Mononuclear cell (primary cell): ENCODE measurements around the gene DNAH8. TPM values are rescaled to one million over a fixed set of nuclear protein-coding genes. Genes with fewer than 3 reads are reported as not detected.

ENCODE experiments used
- H3K27me3 ChIP-seq: 2 replicates; pipeline ENCODE4 v1.6.0; 2011; ENCODE audit warnings: low read length, control low read depth; ENCODE audit not compliant: insufficient read depth
- H3K4me1 ChIP-seq: 2 replicates; pipeline ENCODE4 v1.5.1; 2011; ENCODE audit warnings: mild to moderate bottlenecking, low read length, control low read depth; ENCODE audit not compliant: insufficient read depth
- H3K4me3 ChIP-seq: 2 replicates; pipeline ENCODE4 v1.5.1; 2011; ENCODE audit warnings: mild to moderate bottlenecking, low read length, moderate library complexity
- H3K9me3 ChIP-seq: 2 replicates; pipeline ENCODE4 v1.5.1; 2011; ENCODE audit warnings: low read depth, mild to moderate bottlenecking, control low read depth, low read length
- total RNA-seq: library from RNA; depleted of rRNA; stranded (reverse); fragments of >200 nt; gene quantifications from one replicate; pipeline ENCODE4 v1.2.3, GENCODE V29; 2012

The DNAH8 gene
- total RNA-seq, 1 donor: 0.10 TPM

DNA sequence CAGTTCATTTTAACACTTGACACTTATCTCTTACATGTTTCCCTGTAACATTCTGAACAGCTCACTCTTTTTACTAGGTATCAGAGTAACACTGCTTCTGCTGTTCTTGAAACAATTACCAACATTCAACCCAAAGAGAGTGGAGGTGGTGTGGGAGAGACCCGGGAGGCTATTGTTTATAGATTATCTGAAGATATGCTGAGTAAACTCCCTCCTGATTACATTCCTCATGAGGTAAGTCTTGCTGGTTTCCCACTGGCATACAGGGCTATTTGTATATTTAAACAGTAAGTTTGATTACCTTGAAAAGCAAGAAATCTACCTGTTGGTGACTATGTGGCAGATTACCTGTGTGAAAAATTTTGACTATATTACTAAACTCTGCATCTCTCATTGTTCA is 293.6 kb downstream of the DNAH8 start:
- Histone ChIP-seq H3K9me3 (no peaks in the 10 kb centered on the region), H3K4me3 (no peak overlapping the region), H3K4me1 (no peaks in the 10 kb centered on the region), H3K27me3 (peaks cover 33% of the 10 kb centered on the region)

DNA sequence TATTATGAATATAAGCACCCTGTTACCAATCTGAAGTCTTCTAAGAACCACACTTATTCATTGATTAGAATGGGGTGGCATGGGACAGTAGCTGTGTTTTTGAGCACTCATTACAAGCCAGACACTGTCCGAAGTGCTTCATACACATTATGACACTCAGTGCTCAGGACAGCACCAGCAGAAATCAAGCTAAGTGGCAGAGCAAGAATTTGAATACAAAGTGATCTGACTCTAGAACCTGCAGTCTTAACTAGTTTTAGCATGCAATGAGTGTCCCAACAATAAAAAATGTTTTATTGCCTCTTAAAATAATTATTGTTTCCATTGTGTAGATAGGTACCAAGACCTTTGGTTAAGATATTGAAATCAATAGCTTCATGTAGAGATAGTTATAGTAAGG is 294.4 kb downstream of the DNAH8 start:
- Histone ChIP-seq H3K4me1 (no peaks in the 10 kb centered on the region), H3K27me3 (peaks cover 30% of the 10 kb centered on the region), H3K9me3 (no peaks in the 10 kb centered on the region), H3K4me3 (no peak overlapping the region)

DNA sequence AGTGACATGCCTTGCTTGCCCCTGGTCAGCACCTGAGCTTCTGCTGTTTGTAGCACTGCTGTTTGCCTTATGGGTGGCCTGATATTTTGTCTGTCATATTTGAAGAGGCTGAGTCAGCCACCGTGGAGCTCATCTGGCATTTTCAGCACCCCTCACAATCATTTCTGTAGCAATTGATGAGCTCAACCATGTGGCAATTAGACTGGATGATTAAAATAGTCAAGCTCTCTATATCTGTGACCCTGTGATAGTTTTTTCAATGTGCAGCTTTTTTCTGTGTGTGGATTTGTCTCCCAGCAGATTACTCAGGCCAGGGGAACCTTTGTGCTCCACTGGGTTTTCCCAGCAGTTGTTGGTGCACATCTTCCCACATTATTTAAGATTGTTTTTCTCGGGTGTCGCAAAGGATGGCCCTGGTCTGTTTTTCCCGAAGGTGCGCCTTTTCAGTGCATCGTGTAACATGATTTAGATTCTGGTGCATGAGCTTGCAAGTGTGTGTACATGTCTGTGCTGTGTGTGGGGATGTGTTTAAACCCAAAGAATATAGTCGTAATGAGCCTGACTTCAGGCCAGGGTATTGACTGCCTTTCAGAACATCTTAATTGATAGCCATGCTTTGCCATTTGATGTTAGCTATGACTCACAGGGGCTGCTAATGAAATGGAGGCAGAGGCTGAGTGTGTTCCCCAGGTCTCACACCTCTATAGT is 301.9 kb downstream of the DNAH8 start:
- H3K4me1 ChIP-seq: no peaks in the 10 kb centered on the region
- H3K4me3 ChIP-seq: no peak overlapping the region
- H3K27me3 ChIP-seq: no peaks in the 10 kb centered on the region
- no peaks in the 10 kb centered on the region for H3K9me3 ChIP-seq

DNA sequence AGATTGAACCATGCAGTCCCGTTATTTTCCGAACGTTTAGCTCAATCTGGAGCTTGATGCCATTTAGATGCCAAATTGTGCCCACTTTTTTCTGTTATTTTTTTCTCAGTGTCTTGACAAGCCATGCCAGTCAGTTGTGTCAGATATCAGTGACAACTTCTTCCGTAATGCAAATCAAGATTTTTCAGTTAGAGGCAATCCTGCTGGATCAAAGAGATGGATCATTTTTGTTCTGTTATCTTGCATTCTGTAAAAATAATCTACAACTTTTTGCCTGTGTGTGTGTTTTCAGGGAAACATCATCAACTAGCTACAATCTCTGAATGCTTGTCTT is 302.4 kb downstream of the DNAH8 start:
- H3K4me3 ChIP-seq: no peak overlapping the region
- H3K27me3 ChIP-seq: no peaks in the 10 kb centered on the region
- H3K4me1 ChIP-seq: no peaks in the 10 kb centered on the region
- no peaks in the 10 kb centered on the region for H3K9me3 ChIP-seq

DNA sequence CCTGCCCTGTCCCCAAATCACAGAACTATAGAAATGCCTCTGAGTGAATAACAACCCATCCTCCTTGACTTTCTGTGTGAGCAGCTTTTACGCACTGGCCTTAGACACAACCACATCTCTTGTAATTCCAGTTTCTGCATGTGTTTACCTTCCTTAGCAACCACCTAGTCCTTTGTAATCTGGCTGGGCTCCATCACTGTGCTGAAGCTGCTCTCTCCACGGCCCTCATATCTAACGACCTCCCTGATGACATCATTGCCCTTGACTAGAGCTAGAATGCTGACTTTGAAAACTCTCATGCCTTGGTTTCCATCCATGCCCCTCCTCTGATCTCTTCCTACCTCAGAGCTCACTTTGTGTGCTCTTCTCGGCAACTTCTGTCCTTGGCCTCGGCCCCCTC is 303.0 kb downstream of the DNAH8 start:
- no peaks in the 10 kb centered on the region for H3K9me3 ChIP-seq
- H3K4me3 ChIP-seq: no peak overlapping the region
- H3K4me1 ChIP-seq: no peaks in the 10 kb centered on the region
- H3K27me3 ChIP-seq: no peaks in the 10 kb centered on the region

DNA sequence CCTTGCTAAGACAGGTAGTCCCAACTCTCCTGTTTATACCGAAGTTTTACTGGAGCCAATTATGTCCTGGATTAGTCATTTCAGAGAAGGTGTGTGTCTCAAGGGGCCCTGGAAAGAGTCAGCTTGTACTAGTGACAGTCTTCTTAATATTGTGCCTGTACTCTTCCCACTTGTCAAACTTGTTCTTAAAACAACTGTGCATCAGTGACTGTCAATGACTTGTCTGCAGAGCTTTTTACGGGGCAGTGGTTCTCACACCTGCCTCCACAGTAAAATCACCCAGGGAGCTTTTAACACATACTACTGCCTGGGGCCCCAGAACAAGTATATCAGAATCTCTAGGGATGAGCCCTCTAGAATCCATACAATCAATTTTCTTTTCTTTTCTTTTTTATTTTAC is 305.0 kb downstream of the DNAH8 start:
- Histone ChIP-seq H3K4me1 (no peaks in the 10 kb centered on the region), H3K27me3 (no peaks in the 10 kb centered on the region), H3K4me3 (no peak overlapping the region), H3K9me3 (no peaks in the 10 kb centered on the region)

DNA sequence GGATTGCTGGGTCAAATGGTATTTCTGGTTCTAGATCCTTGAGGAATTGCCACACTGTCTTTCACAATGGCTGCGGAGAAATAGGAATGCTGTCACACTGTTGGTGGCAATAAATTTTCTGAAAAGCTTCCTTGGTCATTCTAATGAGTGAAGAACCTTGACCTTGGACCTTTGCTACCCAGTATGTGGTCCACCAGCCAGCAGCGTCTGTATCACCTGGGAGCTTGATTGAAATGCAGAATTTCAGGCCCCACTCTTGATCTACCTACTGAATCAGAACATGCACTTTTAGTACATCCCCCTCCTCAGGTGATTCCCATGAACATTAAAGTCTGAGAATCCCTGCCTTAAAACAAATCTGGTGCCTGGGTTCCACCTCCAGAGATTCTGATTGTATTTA is 305.9 kb downstream of the DNAH8 start:
- H3K27me3 ChIP-seq: no peaks in the 10 kb centered on the region
- no peaks in the 10 kb centered on the region for H3K4me1 ChIP-seq
- H3K9me3 ChIP-seq: no peaks in the 10 kb centered on the region
- H3K4me3 ChIP-seq: no peak overlapping the region

DNA sequence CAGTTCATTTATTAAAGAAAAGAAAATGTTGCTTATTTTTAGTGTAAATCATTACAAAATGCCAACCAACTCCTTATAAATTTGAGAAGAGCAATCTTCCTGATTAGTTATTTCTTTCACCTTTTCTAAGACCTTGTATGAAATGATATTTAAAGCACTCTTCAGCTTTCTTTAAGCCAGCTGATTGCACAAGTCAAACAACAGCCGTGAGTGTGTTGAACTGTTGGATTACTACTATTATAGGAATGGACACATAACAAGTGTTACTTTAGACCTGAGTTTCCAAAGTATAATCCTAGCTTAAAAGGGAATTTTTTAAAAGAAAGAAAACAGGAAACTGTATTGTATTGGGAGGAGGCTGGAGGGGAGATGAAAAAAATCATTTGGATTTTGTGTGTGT is 306.7 kb downstream of the DNAH8 start:
- Histone ChIP-seq H3K27me3 (peaks cover 3% of the 10 kb centered on the region), H3K9me3 (no peaks in the 10 kb centered on the region), H3K4me3 (no peak overlapping the region), H3K4me1 (no peaks in the 10 kb centered on the region)

DNA sequence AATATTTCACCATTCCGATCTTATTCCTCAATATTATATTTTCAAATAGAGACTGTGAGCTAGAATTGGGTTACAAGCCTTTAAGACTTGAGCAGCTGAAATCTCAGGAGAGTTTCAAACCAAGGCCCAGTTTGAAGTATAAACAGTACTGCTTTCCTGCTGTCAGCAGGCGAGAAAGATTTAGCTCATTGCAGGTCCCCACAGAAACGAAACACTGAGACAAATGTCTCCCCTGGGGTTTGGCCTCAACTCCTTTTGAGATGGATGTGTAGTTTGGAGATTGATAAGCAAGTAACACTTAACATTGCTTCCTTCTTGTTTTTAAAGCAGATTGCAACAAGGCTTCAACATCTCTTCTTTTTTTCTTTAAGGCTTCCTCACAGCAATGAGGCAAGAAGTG is 311.1 kb downstream of the DNAH8 start:
- H3K27me3 ChIP-seq: peaks cover 3% of the 10 kb centered on the region
- no peak overlapping the region for H3K4me3 ChIP-seq
- no peaks in the 10 kb centered on the region for H3K4me1 ChIP-seq
- no peaks in the 10 kb centered on the region for H3K9me3 ChIP-seq

DNA sequence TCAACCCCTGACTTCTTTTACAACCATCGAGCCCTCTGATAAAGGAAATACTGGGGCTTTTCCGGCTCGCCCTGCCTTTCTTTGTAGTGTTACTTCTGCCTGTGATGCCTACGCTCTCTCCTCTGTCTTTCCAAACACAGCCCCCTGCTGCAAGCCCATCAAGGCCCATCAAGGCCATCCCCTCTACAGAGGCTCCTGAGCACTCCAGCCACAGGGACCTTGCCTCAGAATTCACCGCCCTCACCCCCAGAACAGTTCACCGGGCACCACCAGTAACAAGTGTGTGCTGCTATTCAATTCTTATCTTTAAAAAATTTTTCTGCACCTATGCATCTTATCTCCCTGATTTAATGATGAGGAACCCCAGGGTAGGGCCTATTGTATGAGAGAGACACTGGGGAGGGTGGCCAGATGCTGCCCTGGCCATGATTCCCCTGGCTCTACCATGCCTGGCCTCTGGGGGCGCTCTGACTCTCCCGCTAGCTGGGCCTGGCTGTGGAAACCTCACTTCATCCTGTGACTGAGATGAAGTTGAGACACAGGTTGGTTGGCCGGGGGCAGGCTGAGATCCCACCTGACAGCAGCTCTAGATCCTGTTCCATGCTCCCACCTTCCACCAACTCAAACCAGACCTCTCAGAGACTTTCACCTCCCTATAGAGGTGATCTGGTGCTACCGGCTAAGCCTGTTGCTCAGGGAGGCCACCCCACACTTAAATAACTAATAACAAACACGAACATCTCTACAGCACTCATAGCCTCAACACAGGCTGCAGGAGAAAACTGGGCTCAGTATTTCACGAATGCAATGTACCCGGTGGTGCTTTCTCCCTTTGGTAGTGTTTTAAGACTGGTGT is 314.3 kb downstream of the DNAH8 start:
- no peaks in the 10 kb centered on the region for H3K4me1 ChIP-seq
- peaks cover 4% of the 10 kb centered on the region for H3K27me3 ChIP-seq
- H3K4me3 ChIP-seq: no peak overlapping the region
- H3K9me3 ChIP-seq: no peaks in the 10 kb centered on the region

DNA sequence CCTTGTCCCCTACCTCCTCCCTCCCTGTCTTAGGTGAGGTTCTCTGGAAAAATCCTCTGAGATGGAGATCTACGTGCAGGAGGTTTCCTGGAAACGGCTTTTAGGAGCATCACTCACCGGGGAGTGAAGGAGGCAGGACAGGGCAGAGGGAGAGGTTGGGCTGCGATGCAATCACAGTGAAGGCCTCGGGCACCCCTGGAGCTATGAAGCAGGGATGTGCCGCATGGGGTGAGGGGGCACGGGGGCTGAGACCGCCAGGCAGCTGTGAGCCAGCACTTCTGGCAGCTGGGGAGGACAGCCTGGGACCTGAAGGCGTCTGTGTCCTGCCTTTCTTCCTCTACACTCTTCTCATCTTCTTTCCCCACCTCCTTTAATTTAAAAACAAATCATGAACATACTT is 320.6 kb downstream of the DNAH8 start:
- no peak overlapping the region for H3K4me3 ChIP-seq
- H3K4me1 ChIP-seq: no peaks in the 10 kb centered on the region
- no peaks in the 10 kb centered on the region for H3K9me3 ChIP-seq
- H3K27me3 ChIP-seq: peaks cover 17% of the 10 kb centered on the region

DNA sequence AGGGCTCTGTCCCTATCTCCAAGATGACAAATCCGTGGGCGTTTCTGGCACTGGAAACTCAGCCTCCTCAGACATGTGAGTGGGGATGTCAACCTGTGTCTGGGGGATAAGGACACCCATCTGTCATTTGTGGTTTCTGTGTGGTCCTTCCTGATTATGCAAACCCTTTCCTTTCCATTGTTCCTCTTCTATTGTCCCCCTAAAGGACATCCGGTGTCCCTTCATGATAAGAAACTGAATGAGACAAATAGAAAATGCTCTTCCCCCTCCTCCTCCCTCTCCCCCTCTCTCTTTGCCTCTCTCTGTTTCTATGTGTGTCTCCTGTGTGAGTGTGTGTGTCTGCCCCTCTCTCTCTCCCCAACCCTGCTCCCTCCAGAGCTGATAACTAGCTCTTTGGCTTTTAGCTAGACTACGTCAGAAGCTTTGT is 322.0 kb downstream of the DNAH8 start:
- Histone ChIP-seq H3K27me3 (peaks cover 17% of the 10 kb centered on the region), H3K4me1 (no peaks in the 10 kb centered on the region), H3K4me3 (no peak overlapping the region), H3K9me3 (no peaks in the 10 kb centered on the region)

DNA sequence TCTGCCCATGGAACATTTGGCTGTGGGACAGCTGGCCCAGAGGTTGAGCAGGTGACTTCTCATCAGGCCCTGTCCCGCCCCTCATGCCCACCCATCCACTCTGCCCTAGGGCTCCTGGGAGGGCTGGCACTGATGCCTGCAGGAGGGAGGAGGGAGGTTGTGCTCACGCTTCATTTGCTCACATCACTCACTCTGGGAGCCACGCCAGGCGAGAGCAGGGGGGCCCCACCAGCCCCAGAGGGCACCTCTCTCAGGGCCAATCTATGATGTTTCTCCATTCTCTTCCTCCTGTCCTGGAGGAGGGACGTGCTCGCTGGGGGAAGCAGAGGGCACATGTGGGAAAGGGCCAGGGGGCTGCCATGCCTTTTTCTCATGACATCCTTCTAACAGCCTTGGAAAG is 322.6 kb downstream of the DNAH8 start:
- Histone ChIP-seq H3K27me3 (peaks cover 17% of the 10 kb centered on the region), H3K9me3 (no peaks in the 10 kb centered on the region), H3K4me3 (no peak overlapping the region), H3K4me1 (no peaks in the 10 kb centered on the region)

DNA sequence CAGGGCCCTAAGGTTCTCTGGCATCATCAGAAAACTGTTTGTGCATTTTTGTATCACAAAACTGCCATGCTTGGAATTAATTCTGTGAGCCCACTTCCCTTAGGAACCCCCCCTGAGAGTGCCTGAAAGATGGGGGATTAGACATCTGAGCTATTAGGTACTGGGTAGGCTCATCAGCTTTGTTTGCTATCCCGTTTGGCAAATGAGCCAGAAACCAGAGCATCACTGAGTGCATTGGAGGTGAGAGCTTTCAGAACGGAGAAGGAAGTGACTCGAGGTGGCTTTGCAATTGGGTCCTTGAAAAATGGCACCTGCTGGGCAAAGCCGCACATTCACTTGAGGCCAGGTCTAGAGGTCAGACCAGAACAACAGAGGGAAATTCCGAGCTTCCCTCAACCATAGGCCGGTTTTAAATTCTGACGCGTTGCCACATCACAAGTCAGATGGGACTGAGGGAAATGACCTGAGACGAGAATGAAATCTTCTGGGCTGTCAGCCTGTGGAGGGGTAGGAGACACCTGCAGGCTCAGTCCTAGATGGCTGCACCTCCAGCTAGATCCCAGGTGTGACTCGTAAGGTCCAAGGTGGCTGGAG is 325.1 kb downstream of the DNAH8 start:
- H3K4me3 ChIP-seq: no peak overlapping the region
- peaks cover 11% of the 10 kb centered on the region for H3K27me3 ChIP-seq

DNA sequence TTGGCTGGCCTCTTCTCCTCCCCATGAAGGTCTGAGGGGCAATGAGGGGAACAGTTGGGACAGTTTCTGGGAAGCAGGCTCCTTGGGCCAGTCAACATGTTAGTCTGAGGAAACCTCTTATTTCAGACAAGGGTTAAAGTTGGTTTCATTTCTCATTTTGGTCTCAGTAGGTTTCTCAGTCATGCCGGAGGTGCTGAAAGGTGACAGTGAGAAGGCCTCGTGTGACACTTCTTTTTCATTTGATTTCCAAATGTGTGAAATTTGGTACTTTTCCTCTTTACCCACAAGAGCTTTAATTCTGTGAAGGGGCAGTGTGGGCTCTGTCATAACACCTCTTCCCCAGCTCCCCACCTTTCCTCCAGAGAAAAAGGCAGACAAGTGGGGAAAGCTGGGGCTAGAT is 326.0 kb downstream of the DNAH8 start:
- no peaks in the 10 kb centered on the region for H3K4me1 ChIP-seq

More for the DNA sequence above, 325.1 kb downstream of the DNAH8 start:
- Histone ChIP-seq H3K4me1 (no peaks in the 10 kb centered on the region), H3K9me3 (no peaks in the 10 kb centered on the region)

More for the DNA sequence above, 326.0 kb downstream of the DNAH8 start:
- Histone ChIP-seq H3K9me3 (no peaks in the 10 kb centered on the region), H3K27me3 (peaks cover 7% of the 10 kb centered on the region), H3K4me3 (no peak overlapping the region)
